ENCODE results near the gene FOXQ1. TPM values are rescaled to one million over a fixed set of nuclear protein-coding genes. Genes with fewer than 3 reads are reported as not detected.
"Not testable (repeated sequence)": the region's sequence is repeated elsewhere in the genome, so short reads cannot be mapped to it uniquely, and the experiment has no call there.

FOXQ1 gene
- total and polyA plus RNA-seq, 10 of the 15 experiments (the other 5 are each of a cell fraction or from before 2014, with no cell fraction given), result 0.08 TPM; not detected in 9

GRCh38 chr6:1318584-1318983, 6.7 kb downstream of the FOXQ1 start:
- CTCF ChIA-PET; ATAC-seq; H3K4me2 ChIP-seq (ENCODE audit: control insufficient read depth, insufficient read depth); H3K27ac ChIP-seq (ENCODE audit: control insufficient read depth, insufficient read depth); H3K9ac ChIP-seq (ENCODE audit: control insufficient read depth, insufficient read depth, low read length); SMC1A ChIA-PET (ENCODE audit: uncharacterized antibody, unreplicated experiment); FAIRE-seq; H3K79me2 ChIP-seq (ENCODE audit: control insufficient read depth, insufficient read depth, low read length); POLR2A ChIA-PET; H3K9me3 ChIP-seq (replicated peaks; ENCODE audit: control insufficient read depth, insufficient read depth, low read length); in situ Hi-C loops (cut with MboI); H4K20me1 ChIP-seq (ENCODE audit: control insufficient read depth, insufficient read depth); H3K4me3 ChIP-seq; RAD21 ChIA-PET (ENCODE audit: unreplicated experiment); H3K36me3 ChIP-seq (ENCODE audit: control insufficient read depth in 2 of 2, insufficient read depth in 2 of 2, low read length in 1 of 2); BruUV-seq (replicated peaks); H3K4me1 ChIP-seq (ENCODE audit: control insufficient read depth, insufficient read depth, low read length); DNase-seq (ENCODE audit: low read depth, low spot score); intact Hi-C loops (cut with micrococcal nuclease; ENCODE audit: unreplicated experiment); H2AFZ ChIP-seq (ENCODE audit: control insufficient read depth, low read depth, low read length): not testable (repeated sequence)
- 83% methylated on average over 15 of the region's 22 CpGs for WGBS (ENCODE audit: insufficient coverage, insufficient replicate concordance, low lambda C conversion rate, missing lambda C conversion rate)
- H3K27me3 ChIP-seq (replicated peaks in 1 of 2; ENCODE audit: control insufficient read depth in 2 of 2, insufficient read depth in 2 of 2, low read length in 1 of 2), result peaks cover 5 to 13% of the 10 kb centered on the region in 2 experiments; a peak in 1 of 4 replicates

DNA sequence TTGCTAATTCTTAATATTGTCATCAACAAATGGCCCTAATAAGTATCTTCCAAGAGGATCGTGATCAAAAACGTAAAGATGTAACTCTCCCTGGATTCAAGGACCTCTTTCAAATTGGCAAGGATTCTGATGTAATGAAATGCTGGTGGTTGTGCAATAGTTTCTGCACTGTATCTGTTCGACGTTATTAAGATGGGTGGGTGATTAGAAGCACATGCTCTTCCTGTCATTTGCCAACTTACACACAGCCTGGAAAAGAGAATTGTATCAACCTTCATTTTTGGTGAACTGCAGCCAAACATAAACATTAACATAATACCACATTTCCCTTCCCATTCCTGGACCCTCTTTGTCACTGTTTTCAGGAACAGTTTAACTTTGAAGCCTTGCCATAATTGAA, 9.8 kb downstream of the FOXQ1 start:
- DNase-seq (ENCODE audit: low read depth, low spot score) (no peak), FAIRE-seq (no peak), ATAC-seq (no peak)
- RAD21 ChIA-PET (ENCODE audit: unreplicated experiment), result no interaction called here
- no peak overlapping the region for H3K4me3 ChIP-seq
- no peaks in the 10 kb centered on the region for H4K20me1 ChIP-seq (ENCODE audit: control insufficient read depth, insufficient read depth)
- in situ Hi-C loops (cut with MboI) (no loop called here), intact Hi-C loops (cut with micrococcal nuclease; ENCODE audit: unreplicated experiment) (no loop called here)
- no peak overlapping the region for H3K4me2 ChIP-seq (ENCODE audit: control insufficient read depth, insufficient read depth)
- BruUV-seq (replicated peaks), result no TSS peak
- no peaks in the 10 kb centered on the region; the same call in 2 of the 3 replicates for H3K9me3 ChIP-seq (replicated peaks; ENCODE audit: control insufficient read depth, insufficient read depth, low read length)
- H3K79me2 ChIP-seq (ENCODE audit: control insufficient read depth, insufficient read depth, low read length), result no peaks in the 10 kb centered on the region
- H2AFZ ChIP-seq (ENCODE audit: control insufficient read depth, low read depth, low read length), result no peak overlapping the region
- POLR2A ChIA-PET, result no interaction called here
- CTCF ChIA-PET, result no interaction called here
- H3K27ac ChIP-seq (ENCODE audit: control insufficient read depth, insufficient read depth), result no peak overlapping the region
- H3K9ac ChIP-seq (ENCODE audit: control insufficient read depth, insufficient read depth, low read length), result no peak overlapping the region
- peaks cover 2 to 4% of the 10 kb centered on the region in 2 experiments; a peak in 3 of 4 replicates for H3K27me3 ChIP-seq (replicated peaks in 1 of 2; ENCODE audit: control insufficient read depth in 2 of 2, insufficient read depth in 2 of 2, low read length in 1 of 2)
- TF ChIP-seq NKRF (conservative IDR thresholded peaks at IDR 0.05) (no peak), SP1 (IDR thresholded peaks at IDR 0.05; ENCODE audit: low read depth, low read length) (no peak), RAD51 (IDR thresholded peaks at IDR 0.05) (no peak), PAX8 (IDR thresholded peaks at IDR 0.05) (no peak), IRF5 (IDR thresholded peaks at IDR 0.05; ENCODE audit: borderline replicate concordance) (no peak), NBN (IDR thresholded peaks at IDR 0.05) (no peak), BRCA1 (IDR thresholded peaks at IDR 0.05; ENCODE audit: low read depth, low read length) (no peak)
- TF ChIP-seq, protein P1, sequence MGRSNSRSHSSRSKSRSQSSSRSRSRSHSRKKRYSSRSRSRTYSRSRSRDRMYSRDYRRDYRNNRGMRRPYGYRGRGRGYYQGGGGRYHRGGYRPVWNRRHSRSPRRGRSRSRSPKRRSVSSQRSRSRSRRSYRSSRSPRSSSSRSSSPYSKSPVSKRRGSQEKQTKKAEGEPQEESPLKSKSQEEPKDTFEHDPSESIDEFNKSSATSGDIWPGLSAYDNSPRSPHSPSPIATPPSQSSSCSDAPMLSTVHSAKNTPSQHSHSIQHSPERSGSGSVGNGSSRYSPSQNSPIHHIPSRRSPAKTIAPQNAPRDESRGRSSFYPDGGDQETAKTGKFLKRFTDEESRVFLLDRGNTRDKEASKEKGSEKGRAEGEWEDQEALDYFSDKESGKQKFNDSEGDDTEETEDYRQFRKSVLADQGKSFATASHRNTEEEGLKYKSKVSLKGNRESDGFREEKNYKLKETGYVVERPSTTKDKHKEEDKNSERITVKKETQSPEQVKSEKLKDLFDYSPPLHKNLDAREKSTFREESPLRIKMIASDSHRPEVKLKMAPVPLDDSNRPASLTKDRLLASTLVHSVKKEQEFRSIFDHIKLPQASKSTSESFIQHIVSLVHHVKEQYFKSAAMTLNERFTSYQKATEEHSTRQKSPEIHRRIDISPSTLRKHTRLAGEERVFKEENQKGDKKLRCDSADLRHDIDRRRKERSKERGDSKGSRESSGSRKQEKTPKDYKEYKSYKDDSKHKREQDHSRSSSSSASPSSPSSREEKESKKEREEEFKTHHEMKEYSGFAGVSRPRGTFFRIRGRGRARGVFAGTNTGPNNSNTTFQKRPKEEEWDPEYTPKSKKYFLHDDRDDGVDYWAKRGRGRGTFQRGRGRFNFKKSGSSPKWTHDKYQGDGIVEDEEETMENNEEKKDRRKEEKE (IDR thresholded peaks at IDR 0.05), result no peak
- WGBS (ENCODE audit: insufficient coverage, insufficient replicate concordance, low lambda C conversion rate, missing lambda C conversion rate), result 19% methylated on average over 4 of the region's 4 CpGs
- H3K4me1 ChIP-seq (ENCODE audit: control insufficient read depth, insufficient read depth, low read length), result no peaks in the 10 kb centered on the region
- SMC1A ChIA-PET (ENCODE audit: uncharacterized antibody, unreplicated experiment), result no interaction called here
- H3K36me3 ChIP-seq (ENCODE audit: control insufficient read depth in 2 of 2, insufficient read depth in 2 of 2, low read length in 1 of 2), result no peaks in the 10 kb centered on the region
